K562 (cell line): ENCODE results near the gene YBX2. TPM values are rescaled to one million over a fixed set of nuclear protein-coding genes. Genes with fewer than 3 reads are reported as not detected.

ENCODE experiments used
- ATF2 ChIP-seq: sonication (generic); formaldehyde crosslinking; IDR thresholded peaks from 2 replicates; pipeline ENCODE4 v1.8.1; 2022; ENCODE audit warnings: missing genetic modification reagents
- BRD9 ChIP-seq: fragments of 450-650 bp; IDR thresholded peaks from 2 replicates; pipeline ENCODE4 v1.6.1; 2018; ENCODE audit warnings: low read depth; ENCODE audit not compliant: partially characterized antibody
- BRF2 ChIP-seq: IDR thresholded peaks from 3 replicates; pipeline ENCODE4 v1.6.1; 2011; ENCODE audit warnings: borderline replicate concordance, mild to moderate bottlenecking; ENCODE audit not compliant: insufficient read length, insufficient read depth
- HBP1 ChIP-seq: fragments of 450-650 bp; formaldehyde crosslinking; IDR thresholded peaks from 2 replicates; pipeline ENCODE4 v1.4.0; 2022; ENCODE audit warnings: missing genetic modification characterization
- HNRNPLL ChIP-seq: fragments of 200-400 bp; formaldehyde crosslinking; IDR thresholded peaks from 2 replicates; pipeline ENCODE4 v1.6.1; 2017; ENCODE audit warnings: low read length, low read depth, mild to moderate bottlenecking; ENCODE audit not compliant: poor library complexity, severe bottlenecking
- KAT7 ChIP-seq: sonication (generic); formaldehyde crosslinking; IDR thresholded peaks from 2 replicates; pipeline ENCODE4 v1.8.0; 2022; ENCODE audit warnings: missing genetic modification reagents, mild to moderate bottlenecking, borderline replicate concordance
- NONO ChIP-seq, 2 experiments: fragments of 200-400 bp in 1 of 2; fragments of 450-650 bp in 1 of 2; formaldehyde crosslinking in 1 of 2; IDR thresholded peaks; 2 replicates each; pipeline ENCODE4 v1.6.1; 2017; ENCODE audit warnings: low read depth in 2 of 2, mild to moderate bottlenecking in 2 of 2, moderate library complexity in 2 of 2, low read length in 1 of 2
- NR2C1 ChIP-seq, 2 experiments: fragments of 450-650 bp; IDR thresholded peaks; 2 replicates each; pipeline ENCODE4 v1.6.1; 2017; ENCODE audit warnings: mild to moderate bottlenecking in 2 of 2, antibody characterized with exemption in 1 of 2, inconsistent platforms in 1 of 2, missing compliant biosample characterization in 1 of 2, missing genetic modification characterization in 1 of 2
- PKNOX1 ChIP-seq: fragments of 450-650 bp; IDR thresholded peaks from 2 replicates; pipeline ENCODE4 v1.6.1; 2016
- POLR2B ChIP-seq: fragments of 450-650 bp; IDR thresholded peaks from 2 replicates; pipeline ENCODE4 v1.6.1; 2018; ENCODE audit warnings: low read depth; ENCODE audit not compliant: partially characterized antibody
- ZBTB49 ChIP-seq: sonication (generic); formaldehyde crosslinking; IDR thresholded peaks from 2 replicates; pipeline ENCODE4 v1.8.0; 2022; ENCODE audit warnings: missing genetic modification reagents, mild to moderate bottlenecking, borderline replicate concordance
- ZBTB8A ChIP-seq: fragments of 450-650 bp; IDR thresholded peaks from 2 replicates; pipeline ENCODE4 v1.6.1; 2018; ENCODE audit warnings: mild to moderate bottlenecking, moderate library complexity; ENCODE audit not compliant: partially characterized antibody
- ZNF408 ChIP-seq: fragments of 250-450 bp; sonication (Bioruptor Pico); IDR thresholded peaks from 2 replicates; pipeline ENCODE4 v1.4.0; 2020; ENCODE audit warnings: low read depth, mild to moderate bottlenecking, moderate library complexity
- ZNF778 ChIP-seq: fragments of 450-650 bp; formaldehyde crosslinking; IDR thresholded peaks from 2 replicates; pipeline ENCODE4 v1.4.0; 2020; ENCODE audit warnings: mild to moderate bottlenecking, moderate library complexity
- ZNF79 ChIP-seq: fragments of 250-450 bp; sonication (Bioruptor Pico); IDR thresholded peaks from 2 replicates; pipeline ENCODE4 v1.4.0; 2020; ENCODE audit warnings: low read depth, mild to moderate bottlenecking, moderate library complexity
- polyA plus RNA-seq, 8 experiments: library from polyadenylated mRNA; depleted of rRNA in 4 of 8; stranded (reverse) in 5 of 8; unstranded in 3 of 8; fragments of >200 nt; fragmentation: Nextera tagmentation in 2 of 8; fragmentation: Illumina TruSeq in 1 of 8; extraction: Ambion mirVana in 2 of 8; extraction: Trizol in 1 of 8; gene quantifications; 2 replicates each; pipeline versions ENCODE4 v1.2.1 to v1.2.3, GENCODE V29; 2011 to 2014; ENCODE audit warnings: inconsistent platforms in 1 of 8, missing spikeins in 1 of 8
- total RNA-seq, 7 experiments: library from RNA; depleted of rRNA in 6 of 7; stranded (reverse); fragments of >200 nt in 6 of 7; fragmentation: Illumina TruSeq in 2 of 7; extraction: Trizol in 2 of 7; gene quantifications; 2 replicates each; pipeline versions ENCODE4 v1.2.1 to v1.2.3, GENCODE V29; 2011 to 2021; ENCODE audit warnings: low replicate concordance in 1 of 7

YBX2 gene
- total and polyA plus RNA-seq, 9 of the 15 experiments (the other 6 are each of a cell fraction or from before 2014, with no cell fraction given) = 0.03 to 0.59 (median 0.27) TPM; not detected in 6

GRCh38 chr17:7252176-7253043, 42.0 kb downstream of the YBX2 start, which contains the start of gene ELP5 (continued):
- TF ChIP-seq ZNF408 (CRISPR knock-in tag) (no peak), POLR2B (peak; percentile 62), ZBTB8A (no peak), HNRNPLL (no peak), KAT7 (CRISPR knock-in tag) (no peak; the same call in 1 of the 2 replicates), BRD9 (peak; percentile 58), ZNF778 (CRISPR knock-in tag) (no peak), ZBTB49 (no peak), NR2C1 (IDR thresholded peaks at IDR 0.05) (no peak), NR2C1 (tag; IDR thresholded peaks at IDR 0.05) (peak; percentile 52), HBP1 (CRISPR knock-in tag) (no peak), BRF2 (no peak), NONO (IDR thresholded peaks at IDR 0.05; ENCODE audit: low read depth in 2 of 2, low read length in 1 of 2) (0 out of 4 replicates have a peak, but pooled peaks of 1 of the 2 experiments have one; percentile 23), ZNF79 (CRISPR knock-in tag) (no peak), PKNOX1 (no peak), ATF2 (CRISPR knock-in tag) (peak; percentile 71; the same call in 1 of the 2 replicates)
